GM23248 (cell line): Measurements from ENCODE around the gene ASF1B.

Experiments used
- EZH2 ChIP-seq: fragments of 200-600 bp; sonication (generic); IDR thresholded peaks from 2 replicates; pipeline ENCODE4 v1.6.1; 2018; ENCODE audit warnings: antibody characterized with exemption, mild to moderate bottlenecking; ENCODE audit not compliant: insufficient read depth, poor library complexity, severe bottlenecking
- EZH2phosphoT487 ChIP-seq: fragments of 200-600 bp; sonication (generic); IDR thresholded peaks from 2 replicates; pipeline ENCODE4 v1.6.1; 2018; ENCODE audit warnings: antibody characterized with exemption, moderate library complexity, mild to moderate bottlenecking, low read depth; ENCODE audit not compliant: insufficient read depth

- TF ChIP-seq EZH2 (no peak), EZH2phosphoT487 (no peak)
Observed at GRCh38 chr19:14142262-14143190, 6.1 kb upstream of the ASF1B start.
